CD4-positive, alpha-beta T cell (primary cell): ENCODE results near the gene SPRYD4. TPM values are rescaled to one million over a fixed set of nuclear protein-coding genes. Genes with fewer than 3 reads are reported as not detected.

Source experiments
- ATAC-seq: fragments of 200-7000 bp; cut with Tn5 transposase; one replicate; pipeline ENCODE4 v1.10.0; 2022; ENCODE audit warnings: mild to moderate bottlenecking; ENCODE audit not compliant: poor library complexity
- CTCF ChIA-PET: fragments of 350-600 bp; sonication (Branson Sonifier 250); formaldehyde crosslinking; loops from one replicate; lab custom pipeline; 2021; ENCODE audit warnings: antibody characterized with exemption, inconsistent platforms; lab: Charles Lee
- POLR2A ChIA-PET: fragments of 350-600 bp; sonication (Branson Sonifier 250); formaldehyde crosslinking; loops from one replicate; lab custom pipeline; 2021; ENCODE audit warnings: antibody characterized with exemption, inconsistent platforms; lab: Charles Lee
- DNase-seq, 14 experiments: peaks; one replicate each; pipeline ENCODE4 v3.0.0-alpha.2; 2013 to 2020; ENCODE audit warnings: mixed read lengths in 2 of 14
- H3K27ac ChIP-seq, 2 donors: one replicate each; pipeline versions ENCODE4 v1.5.1 to v1.7.0; 2013; ENCODE audit warnings: low read length in 2 of 2, low read depth in 1 of 2, mild to moderate bottlenecking in 1 of 2
- H3K27me3 ChIP-seq, 2 experiments: 1 replicate in 1 of 2; 2 replicates in 1 of 2; pipeline versions ENCODE4 v1.6.1 to v1.7.0; 2013; ENCODE audit warnings: low read length in 2 of 2, control low read depth in 1 of 2, mild to moderate bottlenecking in 1 of 2, moderate library complexity in 1 of 2; ENCODE audit not compliant: insufficient read depth in 2 of 2, control insufficient read depth in 1 of 2
- H3K36me3 ChIP-seq: one replicate; pipeline ENCODE4 v1.6.1; 2013; ENCODE audit warnings: low read length, control low read depth; ENCODE audit not compliant: insufficient read depth
- H3K4me1 ChIP-seq: one replicate; pipeline ENCODE4 v1.6.1; 2013; ENCODE audit warnings: low read length, control low read depth; ENCODE audit not compliant: insufficient read depth
- H3K4me3 ChIP-seq: one replicate; pipeline ENCODE4 v1.5.1; 2013; ENCODE audit warnings: mild to moderate bottlenecking, low read length, moderate library complexity
- H3K9me3 ChIP-seq, 2 experiments: 1 replicate in 1 of 2; 2 replicates in 1 of 2; pipeline versions ENCODE4 v1.6.1 to v1.7.0; 2013; ENCODE audit warnings: low read length in 2 of 2, mild to moderate bottlenecking in 2 of 2, control low read depth in 1 of 2, moderate library complexity in 1 of 2; ENCODE audit not compliant: control insufficient read depth in 1 of 2, insufficient read depth in 1 of 2
- H3K27ac Mint-ChIP-seq: one replicate; pipeline ENCODE4 v1.8.0; 2020; ENCODE audit warnings: mixed read lengths
- H3K27me3 Mint-ChIP-seq: one replicate; pipeline ENCODE4 v1.8.0; 2021; ENCODE audit warnings: mixed read lengths
- H3K36me3 Mint-ChIP-seq: one replicate; pipeline ENCODE4 v1.8.0; 2021; ENCODE audit warnings: low read depth, mixed read lengths
- H3K4me1 Mint-ChIP-seq: one replicate; pipeline ENCODE4 v1.8.0; 2021; ENCODE audit warnings: low read depth, mixed read lengths
- H3K4me3 Mint-ChIP-seq: one replicate; pipeline ENCODE4 v1.8.0; 2020; ENCODE audit warnings: mild to moderate bottlenecking, mixed read lengths
- H3K9me3 Mint-ChIP-seq: one replicate; pipeline ENCODE4 v1.8.0; 2020; ENCODE audit warnings: mixed read lengths
- CTCF ChIP-seq: fragments of 200-600 bp; IDR thresholded peaks from one replicate; pipeline ENCODE4 v1.8.0; 2022; ENCODE audit warnings: antibody characterized with exemption, mild to moderate bottlenecking
- intact Hi-C, 2 experiments: fragments of 100-400 bp; cut with DNase I in 1 of 2; cut with micrococcal nuclease in 1 of 2; formaldehyde crosslinking; loops; one replicate each; pipeline versions ENCODE4 v1.15.1 to v1.9.0; 2023 to 2025; cut with DNase I, micrococcal nuclease
- total RNA-seq, 174 experiments: library from RNA in 2 of 174; stranded (reverse) in 2 of 174; gene quantifications; one replicate each; pipeline ENCODE4 v1.2.3 and lab custom pipeline; 2021 to 2026

SPRYD4 gene
- total RNA-seq, 2 experiments from 2014 or later, result 7.4 to 7.9 TPM

DNA sequence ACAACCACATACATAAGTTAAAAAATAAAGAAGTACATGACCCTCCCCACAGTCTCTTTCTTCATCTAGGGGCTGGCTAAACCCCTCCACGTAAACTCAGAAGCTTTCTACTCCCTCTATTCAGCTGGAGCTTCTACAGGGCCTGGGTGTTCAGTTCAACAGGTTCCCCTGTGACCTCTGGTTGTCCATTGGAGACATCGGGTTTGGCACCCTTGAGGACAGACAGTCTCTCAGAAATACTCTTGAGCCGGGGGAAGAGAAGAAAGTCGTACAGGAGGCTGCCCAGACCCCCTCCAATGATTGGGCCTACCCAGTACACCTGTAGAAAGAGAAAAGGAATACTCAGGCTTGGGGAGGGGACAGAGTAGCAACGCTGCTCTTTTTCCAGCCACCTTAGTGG, 17.2 kb upstream of the SPRYD4 start:
- ChIA-PET POLR2A (no interaction called here), CTCF (no interaction called here)
- Mint-ChIP-seq H3K4me1 (peaks cover 21% of the 10 kb centered on the region), H3K9me3 (no peaks in the 10 kb centered on the region), H3K27ac (no peak overlapping the region), H3K27me3 (no peaks in the 10 kb centered on the region), H3K36me3 (peaks cover 5% of the 10 kb centered on the region), H3K4me3 (no peak overlapping the region)
- DNase-seq (no peak), ATAC-seq (no peak)
- no peaks in the 10 kb centered on the region for H3K27me3 ChIP-seq
- H3K27ac ChIP-seq, result no peak overlapping the region
- no peaks in the 10 kb centered on the region for H3K9me3 ChIP-seq
- TF ChIP-seq CTCF, result no peak
- peaks cover 12% of the 10 kb centered on the region for H3K4me1 ChIP-seq
- intact Hi-C loops, result no loop called here
- no peaks in the 10 kb centered on the region for H3K36me3 ChIP-seq
- H3K4me3 ChIP-seq, result no peak overlapping the region

DNA sequence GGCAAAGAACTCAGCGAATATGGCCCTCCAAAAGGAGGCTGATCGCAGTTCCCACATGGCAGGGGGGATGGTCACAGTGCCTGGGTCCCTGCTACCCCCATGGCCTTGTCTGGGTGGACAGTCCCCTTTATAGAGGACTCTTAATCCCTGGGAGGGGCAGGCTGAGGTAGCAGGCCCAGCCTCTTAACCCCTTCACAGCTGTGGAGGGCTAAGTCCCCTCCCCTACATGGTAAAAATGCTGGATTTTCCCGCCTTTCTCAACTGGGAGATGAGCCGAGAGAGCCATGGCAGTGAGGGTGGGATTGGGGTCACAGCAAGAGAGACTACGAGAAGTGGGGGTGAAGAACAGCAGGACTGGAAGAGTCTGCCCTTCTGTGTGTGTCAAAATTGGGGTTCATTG, 13.8 kb upstream of the SPRYD4 start, which contains the start of gene MIP:
MIP (minus strand) TSS at position 101 of the 400 bp plus-strand sequence; CDS start at position 57, 44 bp downstream.
- H3K27ac ChIP-seq, result no peak within 1 kb of the TSS
- peaks cover 4% of the 10 kb centered on the region for H3K4me1 ChIP-seq
- no peaks in the 10 kb centered on the region for H3K27me3 ChIP-seq
- Mint-ChIP-seq H3K4me3 (no peak within 1 kb of the TSS), H3K36me3 (no peaks in the 10 kb centered on the region), H3K9me3 (no peaks in the 10 kb centered on the region), H3K27ac (no peak within 1 kb of the TSS), H3K27me3 (no peaks in the 10 kb centered on the region), H3K4me1 (peaks cover 7% of the 10 kb centered on the region)
- no peaks in the 10 kb centered on the region for H3K9me3 ChIP-seq
- ATAC-seq (no peak), DNase-seq (no peak)
- CTCF ChIA-PET, result no interaction called here
- no peak within 1 kb of the TSS for H3K4me3 ChIP-seq
- intact Hi-C loops, result no loop called here
- H3K36me3 ChIP-seq, result no peaks in the 10 kb centered on the region
- no peak for TF ChIP-seq CTCF
- POLR2A ChIA-PET, result interaction anchor here (1.4 kb wide), 1 partner anchor 10 kb away, joined by 5 read pairs; no protein-coding TSS in a partner anchor

- Mint-ChIP-seq H3K9me3 (no peaks in the 10 kb centered on the region), H3K27ac (no peak overlapping the region), H3K4me3 (no peak overlapping the region), H3K36me3 (no peaks in the 10 kb centered on the region), H3K27me3 (no peaks in the 10 kb centered on the region), H3K4me1 (no peaks in the 10 kb centered on the region)
- H3K4me1 ChIP-seq, result no peaks in the 10 kb centered on the region
- no peak for TF ChIP-seq CTCF
- POLR2A ChIA-PET, result interaction anchor here (0.6 to 0.9 kb wide), 2 partner anchors 19 to 98 kb away, joined by 3 read pairs; partner anchors contain the start of gene STAT2
- no peaks in the 10 kb centered on the region for H3K27me3 ChIP-seq
- no peak overlapping the region for H3K27ac ChIP-seq
- DNase-seq, result no peak
- H3K9me3 ChIP-seq, result no peaks in the 10 kb centered on the region
- CTCF ChIA-PET, result interaction anchor here (1.6 kb wide), 1 partner anchor 11 kb away, joined by 3 read pairs; the partner anchor contains the start of gene SPRYD4
- H3K36me3 ChIP-seq, result no peaks in the 10 kb centered on the region
- intact Hi-C loops, result no loop called here
- ATAC-seq, result no peak
- H3K4me3 ChIP-seq, result no peak overlapping the region
These were observed 10.6 kb upstream of the SPRYD4 start for GRCh38 chr12:56457817-56458216.
